Middle frontal gyrus (tissue), 1 donor: Measurements from ENCODE around the gene ARHGEF9.
"Not testable (repeated sequence)": the region's sequence is repeated elsewhere in the genome, so short reads cannot be mapped to it uniquely, and the experiment has no call there.

Source experiments
- DNase-seq: peaks from one replicate; pipeline ENCODE4 v3.0.0-alpha.2; 2015; ENCODE audit warnings: low spot score; ENCODE audit errors: extremely low spot score

Gene ARHGEF9

GRCh38 chrX:63661676-63662075 is 123.3 kb downstream of the ARHGEF9 start:
- no peak for DNase-seq

GRCh38 chrX:63658920-63659319 is 126.1 kb downstream of the ARHGEF9 start:
- no peak for DNase-seq

GRCh38 chrX:63657821-63658220 is 127.2 kb downstream of the ARHGEF9 start:
- DNase-seq, result no peak

- no peak for DNase-seq
Measured at GRCh38 chrX:63656871-63657580, 128.0 kb downstream of the ARHGEF9 start.

- DNase-seq, result no peak
Measured at GRCh38 chrX:63652086-63652765, 132.8 kb downstream of the ARHGEF9 start.

- not testable (repeated sequence) for DNase-seq
Measured at GRCh38 chrX:63645748-63646147, 139.3 kb downstream of the ARHGEF9 start.

- DNase-seq, result no peak
Measured at GRCh38 chrX:63635750-63636149, 149.3 kb downstream of the ARHGEF9 start.

- no peak for DNase-seq
Measured at GRCh38 chrX:63613531-63614028, 171.4 kb downstream of the ARHGEF9 start.

- no peak for DNase-seq
Measured at GRCh38 chrX:63585936-63586335, 199.1 kb downstream of the ARHGEF9 start.
